H1 (cell line): ENCODE measurements around the gene HS6ST3. TPM values are rescaled to one million over a fixed set of nuclear protein-coding genes. Genes with fewer than 3 reads are reported as not detected.

Experiments used
- CTCF ChIA-PET: fragments of 300-600 bp; sonication (Branson Sonifier 250); formaldehyde crosslinking; loops from one replicate; lab custom pipeline; 2021; ENCODE audit not compliant: partially characterized antibody; lab: Charles Lee
- POLR2A ChIA-PET: fragments of 300-600 bp; sonication (Branson Sonifier 250); formaldehyde crosslinking; loops from one replicate; lab custom pipeline; 2021; ENCODE audit warnings: inconsistent platforms; ENCODE audit not compliant: partially characterized antibody; lab: Charles Lee
- DNase-seq, 2 experiments: peaks; one replicate each; pipeline versions ENCODE4 v3.0.0 to v3.0.0-alpha.2; 2010 to 2022; ENCODE audit warnings: low spot score in 2 of 2, low read depth in 1 of 2, mixed read lengths in 1 of 2
- FAIRE-seq: peaks from 2 replicates; lab custom pipeline; 2011; peaks lifted over from hg19 to GRCh38; lab: Jason Lieb, UNC
- H2AFZ ChIP-seq: 2 replicates; pipeline ENCODE4 v1.8.1; 2012; ENCODE audit warnings: low read length, inconsistent platforms
- H2AK5ac ChIP-seq: 2 replicates; pipeline ENCODE4 v1.6.1; 2013; ENCODE audit warnings: low read depth, low read length
- H2BK120ac ChIP-seq: replicated peaks from 2 replicates; pipeline ENCODE3; 2013; ENCODE audit warnings: low read depth, low read length, inconsistent platforms
- H2BK12ac ChIP-seq: 2 replicates; pipeline ENCODE4 v1.6.1; 2013; ENCODE audit warnings: low read depth, low read length
- H2BK15ac ChIP-seq: 2 replicates; pipeline ENCODE4 v1.6.1; 2013; ENCODE audit warnings: low read length
- H2BK20ac ChIP-seq: 2 replicates; pipeline ENCODE4 v1.6.1; 2013; ENCODE audit warnings: low read length
- H2BK5ac ChIP-seq: 2 replicates; pipeline ENCODE4 v1.6.1; 2013; ENCODE audit warnings: low read depth, low read length
- H3K14ac ChIP-seq: 2 replicates; pipeline ENCODE4 v1.6.1; 2013; ENCODE audit warnings: inconsistent platforms; ENCODE audit not compliant: insufficient read length
- H3K18ac ChIP-seq: 2 replicates; pipeline ENCODE4 v1.6.1; 2013; ENCODE audit warnings: low read length; ENCODE audit errors: extremely low read depth
- H3K23ac ChIP-seq: 2 replicates; pipeline ENCODE4 v1.6.1; 2013; ENCODE audit warnings: inconsistent platforms; ENCODE audit not compliant: insufficient read length
- H3K23me2 ChIP-seq: 2 replicates; pipeline ENCODE4 v1.6.1; 2013; ENCODE audit warnings: low read depth, low read length
- H3K27ac ChIP-seq: 2 replicates; pipeline ENCODE4 v1.6.1; 2011; ENCODE audit warnings: low read depth, low read length, inconsistent platforms
- H3K27me3 ChIP-seq, 4 experiments: replicated peaks in 1 of 4; 1 replicate in 1 of 4; 2 replicates in 3 of 4; pipeline versions ENCODE4 v1.6.1 to v1.8.1; 2011 to 2013; ENCODE audit warnings: low read length in 3 of 4, mild to moderate bottlenecking in 3 of 4, inconsistent platforms in 2 of 4, mixed read lengths in 2 of 4, moderate library complexity in 1 of 4; ENCODE audit not compliant: control insufficient read depth in 3 of 4, insufficient read depth in 3 of 4; ENCODE audit errors: extremely low read depth in 1 of 4
- H3K36me3 ChIP-seq, 4 experiments: 2 replicates each; pipeline versions ENCODE4 v1.6.1 to v1.8.1; 2011 to 2013; ENCODE audit warnings: mild to moderate bottlenecking in 4 of 4, low read length in 3 of 4, moderate library complexity in 2 of 4, control low read depth in 1 of 4, inconsistent platforms in 1 of 4; ENCODE audit not compliant: insufficient read depth in 4 of 4, control insufficient read depth in 2 of 4
- H3K4ac ChIP-seq: replicated peaks from 2 replicates; pipeline ENCODE3; 2013; ENCODE audit warnings: low read length, low read depth, mixed read lengths, inconsistent platforms; ENCODE audit not compliant: insufficient read length
- H3K4me1 ChIP-seq, 4 experiments: replicated peaks in 1 of 4; 1 replicate in 1 of 4; 2 replicates in 3 of 4; pipeline versions ENCODE4 v1.6.1 to v1.8.1; 2011 to 2013; ENCODE audit warnings: low read length in 3 of 4, inconsistent platforms in 2 of 4, mixed read lengths in 1 of 4; ENCODE audit not compliant: insufficient read depth in 4 of 4, control insufficient read depth in 3 of 4
- H3K4me2 ChIP-seq, 2 experiments: 2 replicates each; pipeline versions ENCODE4 v1.6.1 to v1.8.1; 2011 to 2013; ENCODE audit warnings: low read depth in 2 of 2, low read length in 2 of 2, control low read depth in 1 of 2, inconsistent platforms in 1 of 2, mild to moderate bottlenecking in 1 of 2; ENCODE audit not compliant: insufficient read depth in 1 of 2
- H3K4me3 ChIP-seq, 4 experiments: fragments of 200-600, 300-600 bp in 1 of 4; sonication (generic), shearing (Covaris generic), sonication (Bioruptor Twin) in 1 of 4; 2 replicates each; pipeline versions ENCODE4 v1.5.1 to v1.8.1; 2011 to 2016; ENCODE audit warnings: low read length in 4 of 4, low read depth in 3 of 4, control low read depth in 2 of 4, inconsistent platforms in 2 of 4, mild to moderate bottlenecking in 2 of 4, mixed read lengths in 1 of 4, moderate library complexity in 1 of 4; ENCODE audit not compliant: insufficient read depth in 2 of 4; ENCODE audit errors: extremely low read depth in 1 of 4
- H3K56ac ChIP-seq: replicated peaks from 2 replicates; pipeline ENCODE3; 2013; ENCODE audit warnings: low read depth, mild to moderate bottlenecking, mixed read lengths, low read length, inconsistent platforms; ENCODE audit not compliant: insufficient read length
- H3K79me1 ChIP-seq: 2 replicates; pipeline ENCODE4 v1.6.1; 2013; ENCODE audit warnings: low read depth, low read length, control low read depth
- H3K79me2 ChIP-seq, 2 experiments: 2 replicates each; pipeline versions ENCODE4 v1.6.1 to v1.8.1; 2012 to 2013; ENCODE audit warnings: low read length in 2 of 2, mild to moderate bottlenecking in 2 of 2, inconsistent platforms in 1 of 2; ENCODE audit not compliant: insufficient read depth in 2 of 2, control insufficient read depth in 1 of 2
- H3K9ac ChIP-seq, 4 experiments: replicated peaks in 1 of 4; 1 replicate in 1 of 4; 2 replicates in 3 of 4; pipeline versions ENCODE4 v1.6.1 to v1.8.1; 2011 to 2013; ENCODE audit warnings: low read depth in 3 of 4, low read length in 3 of 4, control low read depth in 2 of 4, mild to moderate bottlenecking in 2 of 4, moderate library complexity in 2 of 4, inconsistent platforms in 1 of 4; ENCODE audit errors: extremely low read depth in 1 of 4
- H3K9me3 ChIP-seq, 2 experiments: 2 replicates each; pipeline versions ENCODE4 v1.6.1 to v1.8.1; 2012 to 2013; ENCODE audit warnings: mild to moderate bottlenecking in 2 of 2, moderate library complexity in 2 of 2, control low read depth in 1 of 2, inconsistent platforms in 1 of 2, low read depth in 1 of 2, low read length in 1 of 2, mixed read lengths in 1 of 2; ENCODE audit not compliant: insufficient read depth in 2 of 2
- H4K20me1 ChIP-seq, 2 experiments: replicated peaks in 1 of 2; 2 replicates each; pipeline versions ENCODE3 to v1.8.1; 2011 to 2013; ENCODE audit warnings: inconsistent platforms in 2 of 2, low read length in 2 of 2, mild to moderate bottlenecking in 1 of 2; ENCODE audit not compliant: insufficient read depth in 2 of 2, control insufficient read depth in 1 of 2
- H4K5ac ChIP-seq: 2 replicates; pipeline ENCODE4 v1.6.1; 2013; ENCODE audit warnings: low read length, low read depth, mixed read lengths, inconsistent platforms; ENCODE audit not compliant: insufficient read length
- H4K8ac ChIP-seq: 2 replicates; pipeline ENCODE4 v1.8.0; 2013; ENCODE audit warnings: mild to moderate bottlenecking, moderate library complexity, low read length, inconsistent platforms; ENCODE audit not compliant: insufficient read depth; ENCODE audit errors: extremely low read depth
- H4K91ac ChIP-seq: replicated peaks from 2 replicates; pipeline ENCODE3; 2013; ENCODE audit warnings: low read length, mixed read lengths, inconsistent platforms; ENCODE audit not compliant: insufficient read length
- ASH2L ChIP-seq: fragments of 200-600, 300-600 bp; sonication (generic); IDR thresholded peaks from one replicate; pipeline ENCODE4 v1.7.1; 2017; ENCODE audit warnings: low read length
- BRCA1 ChIP-seq: IDR thresholded peaks from 2 replicates; pipeline ENCODE4 v1.6.1; 2012; ENCODE audit warnings: low read depth, low read length, improper control_type of control experiment
- CHD1 ChIP-seq: IDR thresholded peaks from 2 replicates; pipeline ENCODE4 v1.6.1; 2012; ENCODE audit warnings: low read depth, low read length, improper control_type of control experiment
- CHD2 ChIP-seq: IDR thresholded peaks from 2 replicates; pipeline ENCODE4 v1.6.1; 2012; ENCODE audit warnings: low read length, improper control_type of control experiment
- EGR1 ChIP-seq: IDR thresholded peaks from 2 replicates; pipeline ENCODE4 v1.6.1; 2011; ENCODE audit warnings: low read depth, low read length, borderline replicate concordance
- EZH2 ChIP-seq: fragments of 200-600 bp; sonication (generic); IDR thresholded peaks from 2 replicates; pipeline ENCODE4 v1.7.1; 2012; ENCODE audit warnings: low read depth, mild to moderate bottlenecking, moderate library complexity, low read length, inconsistent platforms; ENCODE audit not compliant: severe bottlenecking
- JUN ChIP-seq: IDR thresholded peaks from 2 replicates; pipeline ENCODE4 v1.6.1; 2011; ENCODE audit warnings: low read depth, mild to moderate bottlenecking, improper control_type of control experiment, low read length
- NANOG ChIP-seq: IDR thresholded peaks from 2 replicates; pipeline ENCODE4 v1.6.1; 2011; ENCODE audit warnings: low read length, low read depth, mild to moderate bottlenecking, inconsistent platforms; ENCODE audit not compliant: insufficient read depth, poor library complexity, severe bottlenecking
- POU5F1 ChIP-seq: IDR thresholded peaks from 2 replicates; pipeline ENCODE4 v1.6.1; 2011; ENCODE audit warnings: low read depth, mild to moderate bottlenecking, low read length, moderate library complexity
- RNF2 ChIP-seq: fragments of 200-900, 300-1000 bp; sonication (generic); IDR thresholded peaks from 2 replicates; pipeline ENCODE4 v1.7.1; 2016; ENCODE audit warnings: borderline replicate concordance, low read depth, mild to moderate bottlenecking, antibody characterized with exemption, low read length; ENCODE audit not compliant: poor library complexity, severe bottlenecking; ENCODE audit errors: missing control alignments
- SP4 ChIP-seq: IDR thresholded peaks from 2 replicates; pipeline ENCODE4 v1.6.1; 2012; ENCODE audit warnings: low read length, inconsistent platforms
- TAF1 ChIP-seq: IDR thresholded peaks from 2 replicates; pipeline ENCODE4 v1.6.1; 2011; ENCODE audit warnings: mild to moderate bottlenecking, low read depth, low read length
- ZNF274 ChIP-seq: IDR thresholded peaks from 2 replicates; pipeline ENCODE4 v1.7.0; 2012; ENCODE audit warnings: low read length, borderline replicate concordance; ENCODE audit errors: extremely low read depth
- WGBS, 2 experiments: shearing (Covaris generic) in 1 of 2; methylation state at CpG; one replicate each; pipeline versions ENCODE4 v1.1.6 to v1.1.7; 2013 to 2015; ENCODE audit warnings: low lambda C conversion rate in 2 of 2, mixed read lengths in 2 of 2, inconsistent platforms in 1 of 2, low coverage in 1 of 2, missing lambda C conversion rate in 1 of 2; ENCODE audit not compliant: insufficient replicate concordance in 2 of 2, insufficient coverage in 1 of 2, insufficient read length in 1 of 2; ENCODE audit errors: extremely low coverage in 1 of 2, missing lambda C conversion rate in 1 of 2; 5-methylcytosine and 5-hydroxymethylcytosine counted together
- polyA plus RNA-seq, 7 experiments: library from polyadenylated mRNA; depleted of rRNA in 3 of 7; stranded (reverse) in 5 of 7; unstranded in 2 of 7; fragments of >200 nt in 5 of 7; fragments of 200-250 nt in 2 of 7; gene quantifications; 1 replicate in 5 of 7; 2 replicates in 1 of 7; 4 replicates in 1 of 7; pipeline versions ENCODE4 v1.2.1 to v1.2.3, GENCODE V29; 2011 to 2013; ENCODE audit warnings: missing spikeins in 2 of 7, mixed read lengths in 2 of 7
- total RNA-seq: library from RNA; stranded (reverse); fragmentation: NEBNext Ultra II Directional; extraction: Animal tissue kit (Norgen Biotek cat#: 25700); gene quantifications from 2 replicates; pipeline ENCODE4 v1.2.1, GENCODE V29; 2021
- TF ChIP-seq, protein P1 (sequence below): IDR thresholded peaks from 2 replicates; pipeline ENCODE4 v1.6.1; 2011; ENCODE audit warnings: low read depth, mild to moderate bottlenecking, low read length; ENCODE audit not compliant: insufficient read depth

Gene HS6ST3
- total and polyA plus RNA-seq, 2 of the 8 experiments (the other 6 are each of a cell fraction or from before 2014, with no cell fraction given): 0.45 to 1.2 TPM

DNA sequence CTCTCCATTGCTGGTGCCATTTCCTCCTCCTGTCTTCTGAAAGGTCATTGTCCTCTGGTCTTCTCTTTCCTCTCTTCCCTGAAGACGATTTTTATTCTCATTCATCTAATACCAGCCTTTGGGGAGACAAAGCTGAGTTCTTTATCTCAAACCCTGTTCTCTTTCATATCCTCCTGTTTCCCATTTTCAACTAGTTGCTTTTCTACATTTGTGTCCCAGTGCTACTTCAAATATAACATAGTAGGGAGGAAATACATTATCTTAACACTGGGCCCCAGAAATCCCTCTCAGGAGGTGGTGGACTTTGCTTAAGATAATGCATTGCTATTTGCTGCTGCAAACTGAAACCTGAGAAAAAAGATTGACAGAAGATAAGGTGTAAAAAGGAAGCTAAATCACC, 159.1 kb downstream of the HS6ST3 start:
- H3K9ac ChIP-seq: no peak overlapping the region
- FAIRE-seq: no peak
- no peak for TF ChIP-seq CHD1
- TF ChIP-seq SP4: no peak
- no peak for TF ChIP-seq NANOG
- no peak for TF ChIP-seq EZH2
- no peak for TF ChIP-seq RNF2
- TF ChIP-seq, protein P1, sequence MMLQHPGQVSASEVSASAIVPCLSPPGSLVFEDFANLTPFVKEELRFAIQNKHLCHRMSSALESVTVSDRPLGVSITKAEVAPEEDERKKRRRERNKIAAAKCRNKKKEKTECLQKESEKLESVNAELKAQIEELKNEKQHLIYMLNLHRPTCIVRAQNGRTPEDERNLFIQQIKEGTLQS: no peak
- no peak for TF ChIP-seq TAF1
- TF ChIP-seq JUN: no peak
- TF ChIP-seq CHD2: no peak
- TF ChIP-seq ZNF274: no peak
- no peak for TF ChIP-seq EGR1
- no peak for TF ChIP-seq ASH2L
- no peak for TF ChIP-seq BRCA1
- no peak for TF ChIP-seq POU5F1

More for the DNA sequence above, 159.1 kb downstream of the HS6ST3 start:
- H4K5ac ChIP-seq: no peak overlapping the region
- no peak overlapping the region for H2BK5ac ChIP-seq
- H2BK12ac ChIP-seq: no peak overlapping the region
- no peak overlapping the region for H3K14ac ChIP-seq
- H2BK15ac ChIP-seq: no peak overlapping the region
- no peak overlapping the region for H3K23ac ChIP-seq
- ChIA-PET POLR2A (no interaction called here), CTCF (interaction anchor here (1.4 kb wide), 1 partner anchor 20 kb away, joined by 3 read pairs; no protein-coding TSS in a partner anchor)
- no peak overlapping the region for H3K4ac ChIP-seq
- no peaks in the 10 kb centered on the region for H4K20me1 ChIP-seq
- no peak overlapping the region for H3K18ac ChIP-seq
- no peak overlapping the region for H4K91ac ChIP-seq
- H3K9me3 ChIP-seq: no peaks in the 10 kb centered on the region
- H2BK120ac ChIP-seq: no peak overlapping the region
- H3K4me1 ChIP-seq: peaks cover 0 to 3% (median 1%) of the 10 kb centered on the region in 4 experiments; a peak in 1 of 7 replicates
- no peak overlapping the region for H3K27ac ChIP-seq
- no peak overlapping the region for H2AK5ac ChIP-seq
- H3K27me3 ChIP-seq: no peaks in the 10 kb centered on the region
- no peak overlapping the region for H3K4me3 ChIP-seq
- no peak overlapping the region for H4K8ac ChIP-seq
- H2AFZ ChIP-seq: no peak overlapping the region
- no peaks in the 10 kb centered on the region for H3K79me1 ChIP-seq
- H3K79me2 ChIP-seq: no peaks in the 10 kb centered on the region
- H3K36me3 ChIP-seq: no peaks in the 10 kb centered on the region
- H3K56ac ChIP-seq: no peak overlapping the region
- no peaks in the 10 kb centered on the region for H3K23me2 ChIP-seq
- WGBS, 2 experiments: 83% methylated on average over 1 of the region's 1 CpG; no CpG with 5 or more reads in 1 of the 2 experiments
- no peak overlapping the region for H3K4me2 ChIP-seq
- no peak overlapping the region for H2BK20ac ChIP-seq
- DNase-seq: no peak
